GM12892 (cell line): ENCODE data around the gene PLA2G7.

ENCODE experiments used
- POLR2A ChIP-seq: IDR thresholded peaks from 2 replicates; pipeline ENCODE4 v1.6.1; 2011; ENCODE audit warnings: low read depth, low read length, control low read depth
- TAF1 ChIP-seq: IDR thresholded peaks from 2 replicates; pipeline ENCODE4 v1.6.1; 2011; ENCODE audit warnings: low read depth, mild to moderate bottlenecking, control low read depth, low read length, borderline replicate concordance

DNA sequence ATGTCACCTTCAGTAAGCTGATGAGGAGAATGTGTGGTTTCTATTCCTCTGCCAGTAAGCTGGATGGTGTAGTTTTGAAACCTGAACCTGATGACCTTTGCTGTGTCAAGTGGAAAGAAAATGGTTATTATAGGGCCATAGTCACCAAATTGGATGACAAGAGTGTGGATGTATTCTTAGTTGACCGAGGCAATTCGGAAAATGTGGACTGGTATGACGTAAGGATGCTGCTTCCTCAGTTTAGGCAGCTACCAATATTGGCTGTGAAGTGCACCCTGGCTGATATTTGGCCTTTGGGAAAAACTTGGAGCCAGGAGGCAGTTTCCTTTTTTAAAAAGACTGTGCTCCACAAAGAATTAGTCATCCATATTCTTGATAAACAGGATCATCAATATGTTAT, 45.5 kb downstream of the PLA2G7 start:
- TF ChIP-seq POLR2A (no peak), TAF1 (no peak)
